H9 (cell line): ENCODE measurements around the gene CIB4. TPM values are rescaled to one million over a fixed set of nuclear protein-coding genes. Genes with fewer than 3 reads are reported as not detected.

Source experiments
- DNase-seq: peaks from one replicate; pipeline ENCODE4 v3.0.0-alpha.2; 2017
- H2AFZ ChIP-seq: one replicate; pipeline ENCODE4 v1.6.1; 2013; ENCODE audit warnings: mild to moderate bottlenecking, low read length, control low read depth, moderate library complexity
- H2AK5ac ChIP-seq: 2 replicates; pipeline ENCODE4 v1.6.1; 2013; ENCODE audit warnings: low read length, control low read depth, mixed read lengths; ENCODE audit not compliant: insufficient read length
- H2BK120ac ChIP-seq: one replicate; pipeline ENCODE4 v1.6.1; 2013; ENCODE audit warnings: low read depth, mild to moderate bottlenecking, low read length, control low read depth, inconsistent platforms; ENCODE audit not compliant: poor library complexity, severe bottlenecking
- H2BK12ac ChIP-seq: 2 replicates; pipeline ENCODE4 v1.6.1; 2013; ENCODE audit warnings: low read length, control low read depth, mixed read lengths, low read depth; ENCODE audit not compliant: insufficient read length
- H2BK15ac ChIP-seq: 2 replicates; pipeline ENCODE4 v1.6.1; 2013; ENCODE audit warnings: low read depth, low read length, control low read depth
- H2BK20ac ChIP-seq: one replicate; pipeline ENCODE4 v1.6.1; 2013; ENCODE audit warnings: low read depth, mild to moderate bottlenecking, low read length, control low read depth, inconsistent platforms; ENCODE audit not compliant: poor library complexity, severe bottlenecking
- H2BK5ac ChIP-seq: 2 replicates; pipeline ENCODE4 v1.6.1; 2013; ENCODE audit warnings: low read length, control low read depth, mixed read lengths; ENCODE audit not compliant: insufficient read length
- H3K14ac ChIP-seq: 2 replicates; pipeline ENCODE4 v1.6.1; 2013; ENCODE audit warnings: low read length, control low read depth; ENCODE audit not compliant: insufficient read depth
- H3K18ac ChIP-seq: 2 replicates; pipeline ENCODE4 v1.6.1; 2013; ENCODE audit warnings: low read depth, mild to moderate bottlenecking, mixed read lengths, low read length, control low read depth; ENCODE audit not compliant: insufficient read length
- H3K23ac ChIP-seq: 2 replicates; pipeline ENCODE4 v1.6.1; 2013; ENCODE audit warnings: low read length, control low read depth, mixed read lengths, low read depth; ENCODE audit not compliant: insufficient read length
- H3K23me2 ChIP-seq: 2 replicates; pipeline ENCODE4 v1.6.1; 2013; ENCODE audit warnings: low read depth, mild to moderate bottlenecking, mixed read lengths, low read length, control low read depth; ENCODE audit not compliant: insufficient read length, poor library complexity, severe bottlenecking
- H3K27ac ChIP-seq: 2 replicates; pipeline ENCODE4 v1.5.1; 2013; ENCODE audit warnings: low read length, control low read depth, mixed read lengths, low read depth; ENCODE audit not compliant: insufficient read length
- H3K27me3 ChIP-seq: 2 replicates; pipeline ENCODE4 v1.6.1; 2013; ENCODE audit warnings: low read length, control low read depth, inconsistent platforms; ENCODE audit not compliant: insufficient read depth
- H3K4ac ChIP-seq: 2 replicates; pipeline ENCODE4 v1.6.1; 2013; ENCODE audit warnings: low read depth, mild to moderate bottlenecking, control low read depth, inconsistent platforms, low read length, moderate library complexity
- H3K4me1 ChIP-seq: 2 replicates; pipeline ENCODE4 v1.6.1; 2013; ENCODE audit warnings: low read length, control low read depth, inconsistent platforms; ENCODE audit not compliant: insufficient read depth
- H3K4me2 ChIP-seq: 2 replicates; pipeline ENCODE4 v1.6.1; 2013; ENCODE audit warnings: low read length, control low read depth, mixed read lengths; ENCODE audit not compliant: insufficient read length, insufficient read depth
- H3K56ac ChIP-seq: 2 replicates; pipeline ENCODE4 v1.6.1; 2013; ENCODE audit warnings: low read depth, mild to moderate bottlenecking, mixed read lengths, low read length, control low read depth; ENCODE audit not compliant: insufficient read length
- H3K79me1 ChIP-seq: 2 replicates; pipeline ENCODE4 v1.6.1; 2013; ENCODE audit warnings: low read depth, mild to moderate bottlenecking, moderate library complexity, low read length, control low read depth, inconsistent platforms; ENCODE audit not compliant: insufficient read depth, poor library complexity, severe bottlenecking
- H3K79me2 ChIP-seq: 2 replicates; pipeline ENCODE4 v1.6.1; 2013; ENCODE audit warnings: low read length, control low read depth, inconsistent platforms; ENCODE audit not compliant: insufficient read depth
- H3K9ac ChIP-seq: 2 replicates; pipeline ENCODE4 v1.6.1; 2013; ENCODE audit warnings: low read length, control low read depth, mixed read lengths; ENCODE audit not compliant: insufficient read length; ENCODE audit errors: extremely low read depth
- H3K9me3 ChIP-seq: one replicate; pipeline ENCODE4 v1.6.1; 2013; ENCODE audit warnings: low read depth, low read length, inconsistent platforms; ENCODE audit not compliant: control insufficient read depth
- H3T11ph ChIP-seq: one replicate; pipeline ENCODE4 v1.6.1; 2013; ENCODE audit warnings: mild to moderate bottlenecking, low read length, control low read depth, inconsistent platforms
- H4K20me1 ChIP-seq: one replicate; pipeline ENCODE4 v1.6.1; 2013; ENCODE audit not compliant: control insufficient read depth, insufficient read length, insufficient read depth
- H4K5ac ChIP-seq: 2 replicates; pipeline ENCODE4 v1.6.1; 2013; ENCODE audit warnings: low read depth, mild to moderate bottlenecking, mixed read lengths, low read length, control low read depth; ENCODE audit not compliant: insufficient read length
- H4K8ac ChIP-seq: replicated peaks from 2 replicates; pipeline ENCODE4 v1.6.1; 2013; ENCODE audit warnings: low read length, control low read depth, mixed read lengths, low read depth; ENCODE audit not compliant: insufficient read length
- H4K91ac ChIP-seq: 2 replicates; pipeline ENCODE4 v1.6.1; 2013; ENCODE audit warnings: low read depth, mild to moderate bottlenecking, moderate library complexity, mixed read lengths, low read length, control low read depth; ENCODE audit not compliant: insufficient read length
- H3K27ac Mint-ChIP-seq, 3 experiments: 2 replicates in 2 of 3; 3 replicates in 1 of 3; pipeline ENCODE4 v1.8.0; 2020 to 2021; ENCODE audit warnings: mixed read lengths in 3 of 3, mild to moderate bottlenecking in 1 of 3, moderate library complexity in 1 of 3
- H3K27me3 Mint-ChIP-seq: 2 replicates; pipeline ENCODE4 v1.8.0; 2021; ENCODE audit warnings: low read depth, mild to moderate bottlenecking, moderate library complexity, mixed read lengths
- H3K36me3 Mint-ChIP-seq, 3 experiments: 2 replicates in 2 of 3; 3 replicates in 1 of 3; pipeline ENCODE4 v1.8.0; 2020 to 2021; ENCODE audit warnings: low read depth in 3 of 3, mixed read lengths in 3 of 3; ENCODE audit not compliant: insufficient read depth in 1 of 3
- H3K4me1 Mint-ChIP-seq, 2 experiments: 2 replicates each; pipeline ENCODE4 v1.8.0; 2020; ENCODE audit warnings: mixed read lengths in 2 of 2
- H3K4me3 Mint-ChIP-seq, 2 experiments: 2 replicates in 1 of 2; 3 replicates in 1 of 2; pipeline ENCODE4 v1.8.0; 2020 to 2021; ENCODE audit warnings: mild to moderate bottlenecking in 2 of 2, mixed read lengths in 2 of 2, moderate library complexity in 1 of 2
- H3K9me3 Mint-ChIP-seq, 2 experiments: 2 replicates in 1 of 2; 3 replicates in 1 of 2; pipeline ENCODE4 v1.8.0; 2020; ENCODE audit warnings: mild to moderate bottlenecking in 2 of 2, mixed read lengths in 2 of 2, moderate library complexity in 1 of 2
- CTCF ChIP-seq: fragments of 200-600 bp; sonication (generic); conservative IDR thresholded peaks from 3 replicates; pipeline ENCODE4 v1.8.0; 2021; ENCODE audit warnings: antibody characterized with exemption, mild to moderate bottlenecking
- WGBS: extraction: QIAGEN DNeasy Blood & Tissue Kit; methylation state at CpG from one replicate; pipeline ENCODE4 v1.1.7; 2013; ENCODE audit warnings: missing lambda C conversion rate, low lambda C conversion rate, mixed read lengths; ENCODE audit not compliant: insufficient read length; ENCODE audit errors: extremely low coverage; 5-methylcytosine and 5-hydroxymethylcytosine counted together
- total RNA-seq: library from RNA; stranded (reverse); gene quantifications from 2 replicates; pipeline ENCODE4 v1.2.1, GENCODE V29; 2021

Gene CIB4
- total RNA-seq, 1 experiment from 2014 or later: not detected

GRCh38 chr2:26675651-26676255 is 34.6 kb upstream of the CIB4 start:
- Mint-ChIP-seq H3K4me3 (no peak overlapping the region), H3K36me3 (peaks cover 0 to 7% (median 7%) of the 10 kb centered on the region in 3 experiments; a peak in 3 of 7 replicates), H3K9me3 (peaks cover 8 to 13% of the 10 kb centered on the region in 2 experiments; a peak in 3 of 5 replicates), H3K27me3 (peaks cover 35% of the 10 kb centered on the region), H3K4me1 (peaks cover 7 to 9% of the 10 kb centered on the region in 2 experiments), H3K27ac (no peak overlapping the region)
- no peak overlapping the region for H3K9ac ChIP-seq
- no peaks in the 10 kb centered on the region for H3K27me3 ChIP-seq
- H2BK15ac ChIP-seq: no peak overlapping the region
- DNase-seq: no peak
- H3K56ac ChIP-seq: no peak overlapping the region
- no peaks in the 10 kb centered on the region for H3K4me1 ChIP-seq
- no peak overlapping the region for H3K23ac ChIP-seq
- H4K8ac ChIP-seq: no peak overlapping the region
- no peak overlapping the region for H4K5ac ChIP-seq
- no peaks in the 10 kb centered on the region for H3K79me2 ChIP-seq
- no peak overlapping the region for H3K14ac ChIP-seq
- H2BK120ac ChIP-seq: no peak overlapping the region
- no peaks in the 10 kb centered on the region for H3K9me3 ChIP-seq
- H3K4ac ChIP-seq: no peak overlapping the region
- no peak overlapping the region for H4K91ac ChIP-seq
- WGBS: no CpG with 5 or more reads among the region's 6 CpGs
- no peak overlapping the region for H3K27ac ChIP-seq
- H3T11ph ChIP-seq: no peak overlapping the region
- TF ChIP-seq CTCF: no peak
- no peak overlapping the region for H2AK5ac ChIP-seq
- H2BK20ac ChIP-seq: no peak overlapping the region
- H2BK5ac ChIP-seq: no peak overlapping the region
- no peak overlapping the region for H2AFZ ChIP-seq
- no peak overlapping the region for H3K4me2 ChIP-seq
- no peak overlapping the region for H3K18ac ChIP-seq
- no peaks in the 10 kb centered on the region for H4K20me1 ChIP-seq
- no peak overlapping the region for H2BK12ac ChIP-seq
- no peaks in the 10 kb centered on the region for H3K79me1 ChIP-seq
- H3K23me2 ChIP-seq: no peaks in the 10 kb centered on the region
